DMS153 (cell line): ENCODE results near the gene GALNT4.

Experiments used
- DNase-seq: peaks from one replicate; lab custom pipeline; 2025; lab: John Stamatoyannopoulos, UW

GALNT4 gene

GRCh38 chr12:89524541-89525304, at the start of gene GALNT4:
Gene GALNT4, minus strand, starts transcription at chr12:89524796. Its CDS starts 247 bp downstream, at chr12:89524549.
- peak; percentile 16 for DNase-seq

GRCh38 chr12:89573051-89573810, 48.6 kb upstream of the GALNT4 start:
- DNase-seq: no peak

- no peak for DNase-seq
Observed at GRCh38 chr12:89571491-89572195, 47.0 kb upstream of the GALNT4 start.

- no peak for DNase-seq
Observed at GRCh38 chr12:89568484-89568883, 43.9 kb upstream of the GALNT4 start.

DNA sequence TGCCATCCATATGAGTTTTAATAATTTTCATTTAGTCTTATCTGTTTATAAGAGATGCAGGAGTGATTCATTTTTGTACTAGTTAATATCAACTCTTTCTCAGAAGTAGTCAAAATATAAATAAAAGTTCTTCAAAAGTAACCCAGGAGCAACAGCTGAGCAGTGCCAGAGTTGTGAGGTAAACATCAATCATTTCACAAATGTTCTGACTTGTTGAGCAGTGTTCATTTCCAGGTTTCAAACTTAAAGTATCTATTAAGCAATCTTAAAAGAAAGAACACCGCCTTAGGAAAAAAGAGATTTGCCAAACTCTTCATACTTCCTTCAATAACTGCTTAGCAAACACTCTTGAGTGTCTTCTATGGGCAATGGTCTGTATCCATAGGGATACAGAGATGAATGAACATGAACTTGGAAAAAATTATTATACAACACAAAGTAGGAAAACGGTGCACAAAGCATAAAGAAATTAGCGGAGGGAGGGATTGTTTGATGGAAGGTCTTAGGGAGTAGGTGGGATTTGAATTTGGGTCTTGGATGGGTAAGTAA, 43.2 kb upstream of the GALNT4 start:
- no peak for DNase-seq

GRCh38 chr12:89566615-89567014, 42.0 kb upstream of the GALNT4 start:
- no peak for DNase-seq

- no peak for DNase-seq
Observed at GRCh38 chr12:89565002-89565401, 40.4 kb upstream of the GALNT4 start.

DNA sequence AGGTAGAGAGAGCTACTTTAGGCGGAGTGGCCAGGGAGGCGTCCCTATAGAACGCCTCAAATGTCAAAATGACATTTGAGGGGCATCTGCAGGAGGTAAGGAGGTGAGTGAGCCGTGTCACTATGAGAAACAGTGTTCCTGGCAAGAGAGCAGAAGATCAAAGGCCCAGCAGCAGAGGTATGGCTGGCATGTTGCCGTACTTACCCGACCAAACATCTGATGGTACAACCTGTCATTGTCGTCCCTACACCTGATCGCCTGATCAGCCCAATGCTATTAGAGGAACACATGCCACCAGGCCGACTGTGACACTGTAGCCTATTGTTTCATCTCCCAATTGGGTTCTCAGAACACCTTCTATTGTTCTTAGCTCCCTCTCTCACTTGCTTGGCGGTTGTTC, 35.2 kb upstream of the GALNT4 start:
- no peak for DNase-seq

- no peak for DNase-seq
Observed at GRCh38 chr12:89556976-89557375, 32.4 kb upstream of the GALNT4 start.

DNA sequence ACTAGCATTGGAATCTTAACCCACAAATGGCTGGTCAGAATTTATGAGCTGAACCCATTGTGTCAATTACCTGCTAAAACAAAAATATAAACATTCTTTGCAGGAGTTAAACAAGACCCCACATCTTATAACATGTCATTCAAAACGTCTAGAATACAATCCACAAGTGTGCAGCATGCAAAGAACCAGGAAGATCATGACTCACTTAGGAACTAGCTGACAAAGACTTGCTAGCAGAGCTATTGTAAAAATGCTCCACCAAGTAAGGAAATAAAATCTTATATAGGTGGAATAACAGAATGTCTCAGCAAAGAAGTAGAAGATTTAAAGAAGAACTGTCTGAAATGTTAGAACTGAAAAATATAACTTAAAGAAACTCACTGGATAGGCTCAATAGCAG, 27.8 kb upstream of the GALNT4 start:
- DNase-seq: no peak

DNA sequence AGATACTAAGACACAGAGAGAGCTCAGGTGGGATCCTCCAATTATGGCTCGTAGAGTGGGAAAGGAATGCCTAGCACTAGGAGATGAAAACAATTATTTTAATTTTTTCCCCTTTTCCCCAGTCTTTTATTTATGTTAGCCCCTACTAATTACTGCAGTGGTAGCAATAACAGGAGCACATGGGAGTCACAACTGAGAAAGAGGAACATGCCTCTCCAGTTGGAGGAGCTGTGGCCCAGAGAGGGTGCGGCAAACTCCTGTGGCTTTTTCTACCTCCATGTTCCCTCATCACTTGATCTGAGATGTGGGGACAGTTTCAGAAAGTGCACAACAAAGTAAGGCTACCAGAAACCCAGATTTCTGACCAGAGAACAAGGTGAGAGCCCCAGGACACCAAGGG, 27.2 kb upstream of the GALNT4 start:
- DNase-seq: no peak

DNA sequence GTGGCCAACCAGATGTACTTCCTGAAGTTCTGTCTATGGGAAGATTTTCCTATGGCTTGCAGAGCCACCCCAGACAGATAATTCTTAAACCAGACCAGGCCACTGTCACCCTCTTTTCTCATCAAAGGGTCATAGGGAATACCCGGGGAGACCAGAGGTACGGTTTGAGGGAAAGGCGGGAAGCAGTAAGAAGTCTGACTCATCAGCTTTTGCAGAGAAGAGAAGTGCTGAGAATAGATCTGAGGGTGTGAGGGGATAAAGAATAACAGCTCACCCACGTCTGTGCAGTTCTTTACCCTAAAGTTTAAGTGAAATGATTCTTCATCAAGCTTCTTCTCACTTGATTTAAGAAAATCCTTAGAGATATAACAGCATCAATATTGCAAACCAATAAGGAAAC, 22.5 kb upstream of the GALNT4 start:
- no peak for DNase-seq

DNA sequence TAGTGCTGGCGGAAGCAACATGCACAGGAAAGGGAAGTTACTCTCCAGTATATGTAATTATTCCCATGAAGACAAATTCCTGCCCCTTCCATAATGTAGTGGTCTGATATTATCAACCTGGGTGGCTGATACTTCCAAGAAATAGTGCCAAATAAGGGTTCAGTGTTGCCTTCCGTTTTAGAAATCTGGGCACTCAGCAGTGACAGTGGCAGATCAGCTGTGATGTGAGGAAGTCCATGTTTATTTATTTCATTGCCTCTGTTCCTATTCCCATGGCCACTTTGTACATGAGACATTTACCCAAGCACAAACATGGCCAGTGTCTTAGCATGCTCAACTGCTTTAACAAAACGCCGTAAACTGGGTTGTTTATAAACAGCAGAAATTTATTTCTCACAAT, 21.6 kb upstream of the GALNT4 start:
- DNase-seq: no peak

- DNase-seq: peak; percentile 82
Observed at GRCh38 chr12:89544681-89545184, 20.1 kb upstream of the GALNT4 start.

GRCh38 chr12:89544022-89544421, 19.4 kb upstream of the GALNT4 start:
- DNase-seq: no peak

DNA sequence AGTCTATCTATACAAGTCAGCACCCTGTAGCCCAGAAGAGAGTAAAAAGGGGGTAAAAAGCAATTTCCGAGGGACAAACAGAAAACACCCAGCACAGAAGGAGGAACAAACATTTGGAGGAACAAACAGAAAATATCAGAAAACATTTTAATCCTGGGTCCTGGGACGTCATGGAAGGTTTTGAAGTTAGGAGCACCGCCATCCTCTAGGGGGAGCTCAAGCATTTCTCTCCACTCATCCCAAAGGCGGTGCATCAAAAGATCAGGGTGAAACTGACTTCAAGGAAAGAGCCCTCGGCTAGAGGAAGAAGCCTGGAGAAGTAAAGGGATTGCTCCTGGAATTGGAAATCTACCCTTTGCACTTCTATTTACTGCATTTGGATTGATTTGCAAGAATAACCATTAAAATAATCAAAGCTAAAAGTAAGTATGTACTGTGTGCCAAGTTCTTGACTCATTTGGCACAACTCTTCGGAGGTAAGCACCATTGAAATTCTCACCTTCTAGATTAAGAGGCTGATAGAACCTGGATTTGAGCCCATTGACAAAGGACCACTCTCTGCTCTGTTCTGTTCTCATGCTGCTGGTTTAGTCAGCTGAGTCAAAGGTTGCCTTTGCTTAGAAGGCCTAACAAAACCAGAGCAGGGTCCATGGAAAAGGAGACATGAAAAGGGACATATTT, 18.5 kb upstream of the GALNT4 start:
- peak; percentile 69 for DNase-seq

DNA sequence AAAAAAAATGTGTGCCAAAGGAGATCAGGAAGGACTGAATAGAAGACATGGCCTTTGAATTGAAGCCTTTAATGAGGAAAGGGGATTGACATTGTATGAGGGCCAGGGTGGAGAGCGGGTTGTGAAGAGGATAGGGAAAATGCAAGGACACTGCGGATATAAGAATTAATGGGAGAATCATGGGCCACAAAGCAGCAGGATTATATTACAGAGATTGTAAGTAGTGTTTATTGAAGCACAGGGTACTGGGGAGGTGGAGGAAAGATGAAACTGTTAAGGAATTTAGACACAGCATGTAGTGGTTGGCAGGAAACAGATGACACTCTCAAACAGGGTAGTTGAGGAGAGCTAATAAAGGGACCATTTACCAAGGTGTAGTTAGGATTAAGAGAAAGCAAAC, 17.6 kb upstream of the GALNT4 start:
- no peak for DNase-seq

DNA sequence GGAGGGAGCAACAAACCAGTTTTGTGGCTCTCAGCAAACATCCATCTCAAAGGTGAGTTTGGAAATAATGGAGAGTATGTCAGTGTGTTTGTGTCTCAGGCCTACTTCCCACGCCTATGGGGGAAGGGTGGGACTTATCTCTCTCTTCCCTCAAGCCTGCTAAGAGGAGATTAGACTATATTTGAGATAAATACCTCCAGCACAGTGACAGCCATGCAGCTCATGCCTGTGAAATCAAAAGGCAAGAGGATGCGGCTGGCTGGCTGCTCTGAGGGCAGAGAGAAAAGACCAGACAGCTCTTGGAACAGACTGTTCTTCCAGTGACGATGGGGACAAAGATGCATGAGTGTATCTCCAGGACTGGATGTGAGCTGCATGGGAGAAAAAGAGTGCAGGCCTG, 16.0 kb upstream of the GALNT4 start:
- DNase-seq: no peak

- no peak for DNase-seq
Observed at GRCh38 chr12:89539426-89540223, 15.0 kb upstream of the GALNT4 start.

GRCh38 chr12:89538897-89539296, 14.3 kb upstream of the GALNT4 start:
- no peak for DNase-seq

DNA sequence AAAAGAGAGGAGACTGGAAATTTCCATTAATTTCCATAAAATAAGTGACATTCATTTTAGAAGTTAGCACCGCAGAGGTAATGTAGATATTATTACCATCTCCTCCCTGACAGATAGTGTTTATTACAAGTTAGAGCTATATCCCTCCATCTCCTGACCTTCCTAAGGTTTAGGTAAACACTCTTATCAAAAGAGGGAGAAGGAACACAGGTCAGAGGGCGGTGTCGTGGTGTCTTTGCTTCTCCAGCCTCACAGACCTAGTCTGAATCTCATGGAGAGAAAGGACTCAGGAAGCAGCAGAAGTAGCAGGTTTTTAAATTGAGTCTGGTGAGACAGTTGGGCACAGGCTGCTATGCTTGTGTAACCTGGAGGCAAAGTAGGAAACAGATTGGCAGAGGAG, 12.8 kb upstream of the GALNT4 start:
- DNase-seq: no peak
